ENCODE data around the gene VAV3. TPM values are rescaled to one million over a fixed set of nuclear protein-coding genes. Genes with fewer than 3 reads are reported as not detected.

Gene VAV3
- total RNA-seq, 1 experiment from 2014 or later, result 0.57 TPM

GRCh38 chr1:107871259-107871658 lies 93.7 kb downstream of the VAV3 start:
- peaks cover 4% of the 10 kb centered on the region for H3K27me3 Mint-ChIP-seq (ENCODE audit: insufficient read depth, unreplicated experiment)
- Histone ChIP-seq H3K27me3 (replicated peaks; ENCODE audit: control insufficient read depth, insufficient read depth, low read length) (no peaks in the 10 kb centered on the region), H3K4me3 (ENCODE audit: low read depth, low read length) (no peak overlapping the region), H3K9me3 (no peaks in the 10 kb centered on the region), H3K4me1 (no peaks in the 10 kb centered on the region), H3K36me3 (ENCODE audit: control insufficient read depth, insufficient read depth, low read length) (no peaks in the 10 kb centered on the region)
- H3K9me3 Mint-ChIP-seq (ENCODE audit: unreplicated experiment), result peaks cover 9% of the 10 kb centered on the region
- no peak overlapping the region for H3K4me3 Mint-ChIP-seq (ENCODE audit: unreplicated experiment)
- DNase-seq, result no peak
- no peaks in the 10 kb centered on the region for H3K36me3 Mint-ChIP-seq (ENCODE audit: insufficient read depth, unreplicated experiment)
- intact Hi-C loops (cut with micrococcal nuclease; ENCODE audit: unreplicated experiment), result no loop called here
- no peaks in the 10 kb centered on the region for H3K4me1 Mint-ChIP-seq (ENCODE audit: low read depth, unreplicated experiment)
- H3K27ac Mint-ChIP-seq (ENCODE audit: unreplicated experiment), result no peak overlapping the region
- CTCF ChIA-PET, result no interaction called here
- no TSS peak for BruUV-seq (replicated peaks)
- POLR2A ChIA-PET, result no interaction called here
- TF ChIP-seq CTCF (IDR thresholded peaks at IDR 0.05; ENCODE audit: insufficient read depth in 1 of 2, low read depth in 1 of 2, low read length in 1 of 2, severe bottlenecking in 1 of 2, unreplicated experiment in 1 of 2), result no peak

- no peak overlapping the region for H3K4me3 Mint-ChIP-seq (ENCODE audit: unreplicated experiment)
- no peak overlapping the region for H3K27ac Mint-ChIP-seq (ENCODE audit: unreplicated experiment)
- H3K9me3 Mint-ChIP-seq (ENCODE audit: unreplicated experiment), result peaks cover 9% of the 10 kb centered on the region
- H3K36me3 ChIP-seq (ENCODE audit: control insufficient read depth, insufficient read depth, low read length), result no peaks in the 10 kb centered on the region
- H3K9me3 ChIP-seq, result no peaks in the 10 kb centered on the region
- no peaks in the 10 kb centered on the region for H3K36me3 Mint-ChIP-seq (ENCODE audit: insufficient read depth, unreplicated experiment)
- intact Hi-C loops (cut with micrococcal nuclease; ENCODE audit: unreplicated experiment), result no loop called here
- no peaks in the 10 kb centered on the region for H3K27me3 ChIP-seq (replicated peaks; ENCODE audit: control insufficient read depth, insufficient read depth, low read length)
- TF ChIP-seq CTCF (IDR thresholded peaks at IDR 0.05; ENCODE audit: insufficient read depth in 1 of 2, low read depth in 1 of 2, low read length in 1 of 2, severe bottlenecking in 1 of 2, unreplicated experiment in 1 of 2), result no peak
- peaks cover 4% of the 10 kb centered on the region for H3K27me3 Mint-ChIP-seq (ENCODE audit: insufficient read depth, unreplicated experiment)
- no peaks in the 10 kb centered on the region for H3K4me1 Mint-ChIP-seq (ENCODE audit: low read depth, unreplicated experiment)
- H3K4me3 ChIP-seq (ENCODE audit: low read depth, low read length), result no peak overlapping the region
- H3K4me1 ChIP-seq, result no peaks in the 10 kb centered on the region
- no peak for DNase-seq
- POLR2A ChIA-PET, result no interaction called here
- BruUV-seq (replicated peaks), result no TSS peak
- CTCF ChIA-PET, result no interaction called here
Measured at GRCh38 chr1:107870696-107871095, 94.3 kb downstream of the VAV3 start.

GRCh38 chr1:107867897-107868296 lies 97.1 kb downstream of the VAV3 start:
- intact Hi-C loops (cut with micrococcal nuclease; ENCODE audit: unreplicated experiment), result no loop called here
- CTCF ChIA-PET, result no interaction called here

More at GRCh38 chr1:107867897-107868296, 97.1 kb downstream of the VAV3 start:
- H3K36me3 Mint-ChIP-seq (ENCODE audit: insufficient read depth, unreplicated experiment), result no peaks in the 10 kb centered on the region
- H3K27ac Mint-ChIP-seq (ENCODE audit: unreplicated experiment), result no peak overlapping the region
- no peaks in the 10 kb centered on the region for H3K4me1 Mint-ChIP-seq (ENCODE audit: low read depth, unreplicated experiment)
- Histone ChIP-seq H3K27me3 (replicated peaks; ENCODE audit: control insufficient read depth, insufficient read depth, low read length) (no peaks in the 10 kb centered on the region), H3K9me3 (no peaks in the 10 kb centered on the region), H3K4me3 (ENCODE audit: low read depth, low read length) (no peak overlapping the region), H3K4me1 (no peaks in the 10 kb centered on the region), H3K36me3 (ENCODE audit: control insufficient read depth, insufficient read depth, low read length) (no peaks in the 10 kb centered on the region)
- no peak overlapping the region for H3K4me3 Mint-ChIP-seq (ENCODE audit: unreplicated experiment)
- POLR2A ChIA-PET, result no interaction called here
- DNase-seq, result no peak
- BruUV-seq (replicated peaks), result no TSS peak
- peaks cover 9% of the 10 kb centered on the region for H3K9me3 Mint-ChIP-seq (ENCODE audit: unreplicated experiment)
- no peak for TF ChIP-seq CTCF (IDR thresholded peaks at IDR 0.05; ENCODE audit: insufficient read depth in 1 of 2, low read depth in 1 of 2, low read length in 1 of 2, severe bottlenecking in 1 of 2, unreplicated experiment in 1 of 2)
- peaks cover 4% of the 10 kb centered on the region for H3K27me3 Mint-ChIP-seq (ENCODE audit: insufficient read depth, unreplicated experiment)

Measured in Caco-2 (cell line).